RPMI7951 (cell line): ENCODE results near the gene SRPK1. TPM values are rescaled to one million over a fixed set of nuclear protein-coding genes. Genes with fewer than 3 reads are reported as not detected.

ENCODE experiments used
- total RNA-seq: library from RNA; depleted of rRNA; stranded (reverse); fragments of >200 nt; shearing (Covaris generic); gene quantifications from 2 replicates; pipeline ENCODE4 v1.2.3, GENCODE V29; 2014; rRNA removed

The SRPK1 gene
- total RNA-seq, 1 experiment from 2014 or later = 62.6 TPM

Other genes starting within 250 kb of the SRPK1 start
- under 0.01 and 0.10 TPM in 2 replicates for gene FKBP5, start 232.2 kb downstream of the SRPK1 start, total RNA-seq
- gene ARMC12, start 184.1 kb downstream of the SRPK1 start, total RNA-seq = not detected in 2 replicates
- not detected in 2 replicates for gene CLPSL2, start 144.5 kb downstream of the SRPK1 start, total RNA-seq
- not detected in 2 replicates for gene CLPSL1, start 140.1 kb downstream of the SRPK1 start, total RNA-seq
- not detected in 2 replicates for gene CLPS, start 123.8 kb downstream of the SRPK1 start, total RNA-seq
- gene LHFPL5, start 115.7 kb downstream of the SRPK1 start, total RNA-seq = not detected in 2 replicates
- gene SLC26A8, start 103.5 kb upstream of the SRPK1 start, total RNA-seq = not detected in 2 replicates
- 54.5 and 62.5 TPM in 2 replicates for gene MAPK14, start 106.7 kb upstream of the SRPK1 start, total RNA-seq
- 0.96 and 2.1 TPM in 2 replicates for gene MAPK13, start 209.4 kb upstream of the SRPK1 start, total RNA-seq